Progenitor cell of endocrine pancreas (in vitro differentiated cells): ENCODE data around the gene FUOM. TPM values are rescaled to one million over a fixed set of nuclear protein-coding genes. Genes with fewer than 3 reads are reported as not detected.
"Not testable (repeated sequence)": the region's sequence is repeated elsewhere in the genome, so short reads cannot be mapped to it uniquely, and the experiment has no call there.

ENCODE experiments used
- DNase-seq: peaks from one replicate; pipeline ENCODE4 v3.0.0; 2021; ENCODE audit warnings: low spot score; ENCODE audit not compliant: unreplicated experiment
- H3K27ac Mint-ChIP-seq: 2 replicates; pipeline ENCODE4 v1.8.0; 2021; ENCODE audit warnings: mild to moderate bottlenecking, moderate library complexity, mixed read lengths
- H3K27me3 Mint-ChIP-seq: 2 replicates; pipeline ENCODE4 v1.8.0; 2021; ENCODE audit warnings: mixed read lengths
- H3K36me3 Mint-ChIP-seq: 2 replicates; pipeline ENCODE4 v1.8.0; 2022; ENCODE audit warnings: mixed read lengths; ENCODE audit not compliant: insufficient read depth
- H3K4me1 Mint-ChIP-seq: 2 replicates; pipeline ENCODE4 v1.8.0; 2021; ENCODE audit warnings: low read depth, mixed read lengths
- H3K4me3 Mint-ChIP-seq: 2 replicates; pipeline ENCODE4 v1.8.0; 2021; ENCODE audit warnings: low read depth, mild to moderate bottlenecking, moderate library complexity, mixed read lengths
- H3K9me3 Mint-ChIP-seq: 2 replicates; pipeline ENCODE4 v1.8.0; 2021; ENCODE audit warnings: low read depth, mixed read lengths
- total RNA-seq: library from RNA; stranded (reverse); gene quantifications from 2 replicates; pipeline ENCODE4 v1.2.1, GENCODE V29; 2021
- TF ChIP-seq, protein P1 (sequence below): fragments of 200-600 bp; sonication (generic); IDR thresholded peaks from one replicate; pipeline ENCODE4 v1.5.0; 2021; ENCODE audit warnings: antibody characterized with exemption, mild to moderate bottlenecking; ENCODE audit not compliant: unreplicated experiment

FUOM gene
- total RNA-seq, 1 donor from 2014 or later, result 14.7 TPM

DNA sequence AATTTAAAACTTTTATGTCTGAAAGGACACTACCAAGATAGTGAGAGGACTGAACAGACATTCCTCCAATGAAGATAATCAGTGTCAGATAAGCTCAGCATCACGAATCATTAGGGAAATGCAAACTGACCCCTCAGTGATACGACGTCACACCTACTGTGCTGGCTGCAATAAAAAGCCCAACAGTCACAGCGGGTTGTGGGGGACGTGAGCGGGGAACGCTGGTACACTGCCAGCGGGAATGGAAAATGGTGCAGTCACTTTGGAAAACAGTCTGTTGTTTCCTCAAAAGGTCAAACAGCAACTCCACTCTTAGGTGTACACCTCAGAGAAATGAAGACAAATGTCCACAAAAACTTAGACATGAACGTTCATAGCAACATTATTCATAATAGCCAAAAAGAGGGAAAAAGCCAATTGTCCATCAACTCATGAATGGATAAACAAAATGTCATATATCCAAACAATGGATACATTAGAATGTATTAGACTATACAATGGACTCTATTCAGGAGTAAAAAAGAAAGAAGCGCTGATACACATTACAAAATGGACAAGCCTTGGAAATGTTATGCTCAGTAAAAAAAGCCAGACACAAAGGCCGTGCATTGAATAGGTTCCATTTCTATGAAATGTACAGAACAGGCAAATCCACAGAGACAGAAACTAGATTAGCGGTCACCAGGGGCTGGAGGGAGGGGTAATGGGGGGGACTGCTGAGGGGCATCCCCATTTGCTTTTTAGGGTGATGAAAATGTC is 17.7 kb upstream of the FUOM start:
- no peak overlapping the region for H3K27ac Mint-ChIP-seq
- H3K9me3 Mint-ChIP-seq, result no peaks in the 10 kb centered on the region
- no peak for DNase-seq
- H3K4me1 Mint-ChIP-seq, result peaks cover 7% of the 10 kb centered on the region
- H3K27me3 Mint-ChIP-seq, result peaks cover 33% of the 10 kb centered on the region
- H3K4me3 Mint-ChIP-seq, result peak overlapping the region; percentile 65
- TF ChIP-seq, protein P1, sequence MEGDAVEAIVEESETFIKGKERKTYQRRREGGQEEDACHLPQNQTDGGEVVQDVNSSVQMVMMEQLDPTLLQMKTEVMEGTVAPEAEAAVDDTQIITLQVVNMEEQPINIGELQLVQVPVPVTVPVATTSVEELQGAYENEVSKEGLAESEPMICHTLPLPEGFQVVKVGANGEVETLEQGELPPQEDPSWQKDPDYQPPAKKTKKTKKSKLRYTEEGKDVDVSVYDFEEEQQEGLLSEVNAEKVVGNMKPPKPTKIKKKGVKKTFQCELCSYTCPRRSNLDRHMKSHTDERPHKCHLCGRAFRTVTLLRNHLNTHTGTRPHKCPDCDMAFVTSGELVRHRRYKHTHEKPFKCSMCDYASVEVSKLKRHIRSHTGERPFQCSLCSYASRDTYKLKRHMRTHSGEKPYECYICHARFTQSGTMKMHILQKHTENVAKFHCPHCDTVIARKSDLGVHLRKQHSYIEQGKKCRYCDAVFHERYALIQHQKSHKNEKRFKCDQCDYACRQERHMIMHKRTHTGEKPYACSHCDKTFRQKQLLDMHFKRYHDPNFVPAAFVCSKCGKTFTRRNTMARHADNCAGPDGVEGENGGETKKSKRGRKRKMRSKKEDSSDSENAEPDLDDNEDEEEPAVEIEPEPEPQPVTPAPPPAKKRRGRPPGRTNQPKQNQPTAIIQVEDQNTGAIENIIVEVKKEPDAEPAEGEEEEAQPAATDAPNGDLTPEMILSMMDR, result no peak
- H3K36me3 Mint-ChIP-seq, result no peaks in the 10 kb centered on the region

- TF ChIP-seq, protein P1, result no peak
- Mint-ChIP-seq H3K27ac (peak within 1 kb of the TSS; percentile 95), H3K9me3 (no peaks in the 10 kb centered on the region), H3K27me3 (peaks cover 33% of the 10 kb centered on the region), H3K36me3 (peaks cover 2% of the 10 kb centered on the region), H3K4me3 (peak within 1 kb of the TSS; percentile 90), H3K4me1 (peaks cover 7% of the 10 kb centered on the region)
- DNase-seq, result peak; percentile 98
Observed at GRCh38 chr10:133373174-133374090, 15.6 kb upstream of the FUOM start, which contains the start of gene ECHS1. Gene ECHS1 (minus strand): TSS chr10:133373354. CDS start chr10:133373333, 21 bp downstream.

- Mint-ChIP-seq H3K36me3 (peaks cover 3% of the 10 kb centered on the region), H3K4me3 (peak overlapping the region; percentile 75), H3K4me1 (peaks cover 6% of the 10 kb centered on the region), H3K27ac (no peak overlapping the region), H3K27me3 (peaks cover 33% of the 10 kb centered on the region), H3K9me3 (no peaks in the 10 kb centered on the region)
- no peak for DNase-seq
- TF ChIP-seq, protein P1, result no peak
Observed at GRCh38 chr10:133372507-133372906, 14.7 kb upstream of the FUOM start.

GRCh38 chr10:133370030-133370786 is 12.4 kb upstream of the FUOM start:
- Mint-ChIP-seq H3K27ac (no peak overlapping the region), H3K9me3 (no peaks in the 10 kb centered on the region), H3K4me1 (peaks cover 6% of the 10 kb centered on the region), H3K4me3 (peak overlapping the region; percentile 33), H3K36me3 (peaks cover 3% of the 10 kb centered on the region), H3K27me3 (peaks cover 12% of the 10 kb centered on the region)
- TF ChIP-seq, protein P1, result no peak
- no peak for DNase-seq

DNA sequence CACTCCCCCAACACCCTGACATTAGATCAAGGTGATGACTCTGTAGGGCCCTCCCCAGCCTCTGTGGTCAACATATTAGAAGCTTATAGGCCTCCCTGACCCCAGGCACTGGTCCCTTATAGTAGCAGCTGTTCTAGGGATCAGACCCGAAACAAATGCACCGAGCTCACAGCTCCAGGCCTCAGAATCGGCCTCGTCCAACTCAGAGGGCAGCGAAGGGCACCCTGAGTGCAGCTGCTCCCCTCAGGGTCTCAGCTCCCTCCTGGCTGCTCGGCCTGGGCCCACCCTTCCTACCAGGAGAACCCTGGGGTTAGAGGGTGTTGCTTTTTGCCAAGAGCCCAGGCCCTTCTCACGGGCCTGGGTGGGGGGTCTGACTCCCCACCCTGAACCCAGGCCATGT is 10.3 kb upstream of the FUOM start:
- TF ChIP-seq, protein P1, result no peak
- Mint-ChIP-seq H3K4me3 (no peak overlapping the region), H3K9me3 (no peaks in the 10 kb centered on the region), H3K27ac (peak overlapping the region; percentile 87), H3K36me3 (peaks cover 9% of the 10 kb centered on the region), H3K4me1 (peaks cover 4% of the 10 kb centered on the region), H3K27me3 (no peaks in the 10 kb centered on the region)
- no peak for DNase-seq

- not testable (repeated sequence) for DNase-seq, H3K27me3 Mint-ChIP-seq, H3K9me3 Mint-ChIP-seq, H3K4me3 Mint-ChIP-seq, H3K4me1 Mint-ChIP-seq, H3K36me3 Mint-ChIP-seq, H3K27ac Mint-ChIP-seq
Observed at GRCh38 chr10:133367461-133367860, 9.6 kb upstream of the FUOM start.
